ENCODE data around the gene TUBA4B. TPM values are rescaled to one million over a fixed set of nuclear protein-coding genes. Genes with fewer than 3 reads are reported as not detected.

Gene TUBA4B
- total and polyA plus RNA-seq, 4 donors = 0.38 to 1.5 (median 0.39) TPM; not detected in 1

DNA sequence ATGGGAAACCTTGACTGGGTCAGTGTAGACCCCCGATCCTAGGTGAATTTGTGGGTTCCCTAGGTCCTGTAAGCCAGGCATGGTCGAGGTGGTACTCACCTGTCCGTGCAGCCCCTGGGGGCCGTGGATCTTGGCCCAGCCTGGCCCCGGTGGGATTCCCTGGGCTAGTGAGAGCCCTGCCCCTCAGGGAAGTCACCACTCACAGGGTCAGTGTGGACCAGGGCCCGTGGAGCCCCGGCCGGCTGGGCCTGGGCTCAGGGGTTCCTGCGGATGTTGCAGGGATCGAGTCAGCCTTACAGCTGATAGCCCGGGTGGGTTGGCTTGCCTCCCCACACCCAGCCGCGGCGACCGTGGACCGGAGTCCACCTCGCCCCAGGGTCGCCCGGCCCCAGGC lies 24.1 kb upstream of the TUBA4B start:
- no peaks in the 10 kb centered on the region for H3K27me3 ChIP-seq (ENCODE audit: control insufficient read depth, insufficient read depth, low read length)
- peak overlapping the region; percentile 97 for H3K27ac ChIP-seq (ENCODE audit: low read depth, low read length)
- no peaks in the 10 kb centered on the region for H3K9me3 ChIP-seq (ENCODE audit: control insufficient read depth, insufficient read depth, low read length)
- H3K36me3 ChIP-seq (ENCODE audit: control insufficient read depth, insufficient read depth, low read length) = peaks cover 48% of the 10 kb centered on the region
- H3K4me1 ChIP-seq (ENCODE audit: control insufficient read depth, insufficient read depth, low read length) = peaks cover 29% of the 10 kb centered on the region
- DNase-seq (ENCODE audit: low read depth in 4 of 6, low spot score in 6 of 6) = no peak
- peak overlapping the region; percentile 98 for H3K4me3 ChIP-seq (ENCODE audit: low read depth, low read length)
- WGBS (ENCODE audit: insufficient coverage) = 6% methylated on average over 19 of the region's 19 CpGs

- no peaks in the 10 kb centered on the region for H3K27me3 ChIP-seq (ENCODE audit: control insufficient read depth, insufficient read depth, low read length)
- peak; percentile 91 to 100 (median 97) for DNase-seq (ENCODE audit: low read depth in 4 of 6, low spot score in 6 of 6)
- H3K4me3 ChIP-seq (ENCODE audit: low read depth, low read length) = peak within 1 kb of the TSS; percentile 98
- no peaks in the 10 kb centered on the region for H3K9me3 ChIP-seq (ENCODE audit: control insufficient read depth, insufficient read depth, low read length)
- under 1% methylated on average over 80 of the region's 80 CpGs for WGBS (ENCODE audit: insufficient coverage)
- peaks cover 29% of the 10 kb centered on the region for H3K4me1 ChIP-seq (ENCODE audit: control insufficient read depth, insufficient read depth, low read length)
- peak within 1 kb of the TSS; percentile 97 for H3K27ac ChIP-seq (ENCODE audit: low read depth, low read length)
- H3K36me3 ChIP-seq (ENCODE audit: control insufficient read depth, insufficient read depth, low read length) = peaks cover 48% of the 10 kb centered on the region
These were observed 23.6 kb upstream of the TUBA4B start, which contains the start of the genes ANKZF1 and ATG9A for GRCh38 chr2:219229305-219230058. Gene ANKZF1 (plus strand): TSS chr2:219229806. CDS start chr2:219230258, 452 bp downstream. Gene ATG9A (minus strand): TSS chr2:219229636. CDS start chr2:219228024, 1,612 bp downstream.

DNA sequence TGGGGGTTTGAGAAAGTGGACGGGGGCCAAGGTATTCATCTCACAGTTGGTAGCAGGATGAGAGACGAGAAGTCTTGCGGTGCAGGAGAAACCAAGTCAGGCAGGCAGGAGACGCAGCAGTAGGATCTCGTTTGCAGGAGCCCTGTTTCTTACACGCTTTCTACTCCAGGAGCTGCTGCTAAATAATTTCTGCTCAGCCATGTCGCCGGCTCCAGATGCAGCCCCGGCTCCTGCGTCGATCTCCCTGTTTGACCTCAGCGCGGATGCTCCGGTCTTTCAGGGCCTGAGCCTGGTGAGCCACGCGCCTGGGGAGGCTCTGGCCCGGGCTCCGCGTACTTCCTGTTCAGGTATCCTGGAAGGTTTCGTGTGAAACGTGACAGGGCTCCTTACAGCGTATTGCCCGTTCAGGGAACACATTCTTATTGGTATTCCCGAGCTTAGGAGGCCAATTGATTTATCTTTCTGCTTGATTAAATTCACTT lies 22.9 kb upstream of the TUBA4B start:
- Histone ChIP-seq H3K36me3 (ENCODE audit: control insufficient read depth, insufficient read depth, low read length) (peaks cover 47% of the 10 kb centered on the region), H3K27me3 (ENCODE audit: control insufficient read depth, insufficient read depth, low read length) (no peaks in the 10 kb centered on the region), H3K4me3 (ENCODE audit: low read depth, low read length) (peak overlapping the region; percentile 98), H3K4me1 (ENCODE audit: control insufficient read depth, insufficient read depth, low read length) (peaks cover 29% of the 10 kb centered on the region), H3K27ac (ENCODE audit: low read depth, low read length) (peak overlapping the region; percentile 93), H3K9me3 (ENCODE audit: control insufficient read depth, insufficient read depth, low read length) (no peaks in the 10 kb centered on the region)
- no peak for DNase-seq (ENCODE audit: low read depth in 4 of 6, low spot score in 6 of 6)
- 0% methylated on average over 23 of the region's 24 CpGs for WGBS (ENCODE audit: insufficient coverage)

- WGBS (ENCODE audit: insufficient coverage) = 100% methylated on average over 2 of the region's 3 CpGs
- Histone ChIP-seq H3K36me3 (ENCODE audit: control insufficient read depth, insufficient read depth, low read length) (peaks cover 52% of the 10 kb centered on the region), H3K27me3 (ENCODE audit: control insufficient read depth, insufficient read depth, low read length) (no peaks in the 10 kb centered on the region), H3K27ac (ENCODE audit: low read depth, low read length) (no peak overlapping the region), H3K4me3 (ENCODE audit: low read depth, low read length) (no peak overlapping the region), H3K4me1 (ENCODE audit: control insufficient read depth, insufficient read depth, low read length) (peaks cover 12% of the 10 kb centered on the region), H3K9me3 (ENCODE audit: control insufficient read depth, insufficient read depth, low read length) (no peaks in the 10 kb centered on the region)
- DNase-seq (ENCODE audit: low read depth in 4 of 6, low spot score in 6 of 6) = no peak
These were observed 18.7 kb upstream of the TUBA4B start for GRCh38 chr2:219234331-219234730.

GRCh38 chr2:219243291-219243761 lies 9.7 kb upstream of the TUBA4B start:
- Histone ChIP-seq H3K4me1 (ENCODE audit: control insufficient read depth, insufficient read depth, low read length) (peaks cover 15% of the 10 kb centered on the region), H3K27me3 (ENCODE audit: control insufficient read depth, insufficient read depth, low read length) (no peaks in the 10 kb centered on the region), H3K9me3 (ENCODE audit: control insufficient read depth, insufficient read depth, low read length) (no peaks in the 10 kb centered on the region), H3K27ac (ENCODE audit: low read depth, low read length) (no peak overlapping the region), H3K36me3 (ENCODE audit: control insufficient read depth, insufficient read depth, low read length) (peaks cover 30% of the 10 kb centered on the region), H3K4me3 (ENCODE audit: low read depth, low read length) (peak overlapping the region; percentile 7)
- DNase-seq (ENCODE audit: low read depth in 4 of 6, low spot score in 6 of 6) = no peak
- WGBS (ENCODE audit: insufficient coverage) = 36% methylated on average over 28 of the region's 28 CpGs

- Histone ChIP-seq H3K27me3 (ENCODE audit: control insufficient read depth, insufficient read depth, low read length) (no peaks in the 10 kb centered on the region), H3K4me1 (ENCODE audit: control insufficient read depth, insufficient read depth, low read length) (peaks cover 26% of the 10 kb centered on the region), H3K9me3 (ENCODE audit: control insufficient read depth, insufficient read depth, low read length) (no peaks in the 10 kb centered on the region), H3K27ac (ENCODE audit: low read depth, low read length) (peak overlapping the region; percentile 90), H3K36me3 (ENCODE audit: control insufficient read depth, insufficient read depth, low read length) (peaks cover 39% of the 10 kb centered on the region), H3K4me3 (ENCODE audit: low read depth, low read length) (peak overlapping the region; percentile 96)
- WGBS (ENCODE audit: insufficient coverage) = 50% methylated on average over 4 of the region's 6 CpGs
- DNase-seq (ENCODE audit: low read depth in 4 of 6, low spot score in 6 of 6) = no peak
These were observed 8.3 kb upstream of the TUBA4B start for GRCh38 chr2:219244789-219245147.

DNA sequence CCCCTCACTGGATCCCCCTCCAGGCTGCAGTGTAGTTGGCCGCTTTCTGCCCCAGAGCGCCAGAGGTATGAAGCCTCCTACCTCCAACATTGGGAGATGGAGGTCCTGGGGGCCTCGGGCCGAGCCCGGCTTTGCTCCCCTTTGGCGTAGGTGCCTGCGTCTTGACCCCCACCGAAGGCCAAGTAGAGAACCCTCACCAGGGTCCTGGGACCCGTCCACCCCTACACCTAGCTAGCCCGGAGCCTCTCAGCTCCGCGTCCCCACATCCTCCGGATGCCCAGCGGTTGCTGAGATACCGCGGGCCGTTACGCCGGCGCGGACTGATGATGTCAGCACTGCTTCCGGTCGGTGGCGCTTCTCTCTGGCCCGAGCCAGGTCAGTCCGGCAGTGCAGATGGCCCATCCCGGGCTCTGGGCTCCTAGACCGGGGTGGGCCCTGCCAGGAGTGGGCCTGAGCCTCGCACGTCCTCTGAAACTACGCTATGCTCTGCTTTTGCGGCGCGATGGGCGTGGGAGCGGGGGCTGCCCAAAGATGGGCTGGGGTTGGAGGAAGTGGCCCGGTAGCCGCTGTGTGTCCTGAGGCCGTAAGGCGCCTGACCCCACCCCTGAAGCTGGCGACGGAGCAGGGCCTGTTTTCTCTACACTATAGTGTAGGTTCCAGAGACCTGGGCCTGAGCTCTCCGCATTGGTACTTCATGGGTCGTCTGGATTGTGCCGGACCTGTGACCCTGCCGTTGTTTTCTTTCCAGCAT lies 7.7 kb upstream of the TUBA4B start, which contains the start of the genes GLB1L and STK16:
TSS of gene GLB1L (minus strand) at position 297 of the 751 bp plus-strand sequence. CDS start 1,871 bp downstream, outside the sequence.
TSS of gene STK16 (plus strand) at position 332 of the 751 bp plus-strand sequence. CDS start 521 bp downstream, outside the sequence.
- Histone ChIP-seq H3K4me1 (ENCODE audit: control insufficient read depth, insufficient read depth, low read length) (peaks cover 31% of the 10 kb centered on the region), H3K4me3 (ENCODE audit: low read depth, low read length) (peak within 1 kb of the TSS; percentile 96), H3K27ac (ENCODE audit: low read depth, low read length) (peak within 1 kb of the TSS; percentile 90), H3K36me3 (ENCODE audit: control insufficient read depth, insufficient read depth, low read length) (peaks cover 40% of the 10 kb centered on the region), H3K9me3 (ENCODE audit: control insufficient read depth, insufficient read depth, low read length) (no peaks in the 10 kb centered on the region), H3K27me3 (ENCODE audit: control insufficient read depth, insufficient read depth, low read length) (no peaks in the 10 kb centered on the region)
- WGBS (ENCODE audit: insufficient coverage) = under 1% methylated on average over 46 of the region's 46 CpGs
- peak; percentile 85 to 97 (median 90) for DNase-seq (ENCODE audit: low read depth in 4 of 6, low spot score in 6 of 6)

- Histone ChIP-seq H3K4me1 (ENCODE audit: control insufficient read depth, insufficient read depth, low read length) (peaks cover 35% of the 10 kb centered on the region), H3K4me3 (ENCODE audit: low read depth, low read length) (peak overlapping the region; percentile 96), H3K9me3 (ENCODE audit: control insufficient read depth, insufficient read depth, low read length) (no peaks in the 10 kb centered on the region), H3K27ac (ENCODE audit: low read depth, low read length) (peak overlapping the region; percentile 90), H3K27me3 (ENCODE audit: control insufficient read depth, insufficient read depth, low read length) (no peaks in the 10 kb centered on the region), H3K36me3 (ENCODE audit: control insufficient read depth, insufficient read depth, low read length) (peaks cover 44% of the 10 kb centered on the region)
- DNase-seq (ENCODE audit: low read depth in 4 of 6, low spot score in 6 of 6) = no peak
- 4% methylated on average over 5 of the region's 10 CpGs for WGBS (ENCODE audit: insufficient coverage)
These were observed 7.2 kb upstream of the TUBA4B start for GRCh38 chr2:219245899-219246230.

DNA sequence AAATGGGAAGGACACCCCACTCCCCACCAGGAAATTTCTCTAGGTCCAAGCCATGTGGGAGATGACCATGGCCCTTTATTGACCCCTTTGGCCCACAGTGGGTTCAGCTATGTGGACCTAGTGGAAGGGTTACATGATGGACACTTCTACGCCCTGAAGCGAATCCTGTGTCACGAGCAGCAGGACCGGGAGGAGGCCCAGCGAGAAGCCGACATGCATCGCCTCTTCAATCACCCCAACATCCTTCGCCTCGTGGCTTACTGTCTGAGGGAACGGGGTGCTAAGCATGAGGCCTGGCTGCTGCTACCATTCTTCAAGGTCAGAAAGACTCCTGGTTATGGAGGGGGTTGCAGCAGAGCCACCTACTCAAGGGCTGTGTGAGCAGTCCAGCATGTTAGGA lies 6.5 kb upstream of the TUBA4B start:
- Histone ChIP-seq H3K27ac (ENCODE audit: low read depth, low read length) (no peak overlapping the region), H3K9me3 (ENCODE audit: control insufficient read depth, insufficient read depth, low read length) (no peaks in the 10 kb centered on the region), H3K4me3 (ENCODE audit: low read depth, low read length) (no peak overlapping the region), H3K36me3 (ENCODE audit: control insufficient read depth, insufficient read depth, low read length) (peaks cover 44% of the 10 kb centered on the region), H3K27me3 (ENCODE audit: control insufficient read depth, insufficient read depth, low read length) (no peaks in the 10 kb centered on the region), H3K4me1 (ENCODE audit: control insufficient read depth, insufficient read depth, low read length) (peaks cover 35% of the 10 kb centered on the region)
- DNase-seq (ENCODE audit: low read depth in 4 of 6, low spot score in 6 of 6) = no peak
- 100% methylated on average over 2 of the region's 10 CpGs for WGBS (ENCODE audit: insufficient coverage)
